ENCODE measurements around the gene GARIN1A. TPM values are rescaled to one million over a fixed set of nuclear protein-coding genes. Genes with fewer than 3 reads are reported as not detected.
"Not testable (repeated sequence)": the region's sequence is repeated elsewhere in the genome, so short reads cannot be mapped to it uniquely, and the experiment has no call there.

Gene GARIN1A
- 1 to 10 TPM; 1.1 to 3.4 TPM for total RNA-seq
- 1 to 10 TPM; 2.0 to 4.1 (median 2.8) TPM for polyA plus RNA-seq (ENCODE audit: insufficient read length in 6 of 6)
- long read RNA-seq, donor 1, result 0 reads
- long read RNA-seq, donor 2, result 0 reads
- long read RNA-seq, donor 3, result 0 reads
- long read RNA-seq, donor 4, result 0 reads
- long read RNA-seq, donor 5, result 0 reads
- long read RNA-seq, donor 6, result 0 reads
- long read RNA-seq, donor 7, result 0 reads
- long read RNA-seq, donor 8, result 0 reads
- long read RNA-seq, donor 9, result 0 reads
- long read RNA-seq, donor 10, result 0 reads
- long read RNA-seq, donor 11, result 0 reads
- long read RNA-seq, donor 12, result 0 reads

DNA sequence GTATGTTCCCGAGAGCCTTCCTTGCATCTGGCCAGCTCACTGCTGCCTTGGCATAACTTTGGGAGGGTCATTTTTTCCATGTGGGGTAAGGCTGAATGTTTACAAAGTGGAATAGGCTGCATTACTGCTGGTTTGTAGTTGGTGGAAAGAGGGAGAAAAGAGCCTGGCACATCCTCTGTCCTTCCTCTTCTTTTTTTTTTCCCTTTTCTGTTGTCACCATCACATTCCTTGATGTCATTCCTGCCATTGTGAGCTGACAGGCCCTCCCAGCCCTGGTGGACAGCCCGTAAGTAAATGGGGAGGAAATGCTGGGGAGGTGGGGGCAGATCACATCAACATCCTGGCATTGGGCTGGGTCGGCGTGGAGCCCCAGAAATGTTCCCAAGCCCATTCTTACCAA is at the start of gene GARIN1A:
GARIN1A (plus strand) TSS at position 301 of the 400 bp plus-strand sequence. CDS start 106 bp downstream, outside the sequence.
- no peak for DNase-seq
- no peaks in the 10 kb centered on the region for H3K9me3 ChIP-seq
- H3K4me1 ChIP-seq, result no peaks in the 10 kb centered on the region
- peaks cover 0 to 16% of the 10 kb centered on the region in 2 donors for H3K27me3 ChIP-seq
- no peak for ATAC-seq
- H3K27ac ChIP-seq, result no peak within 1 kb of the TSS
- TF ChIP-seq CTCF (IDR thresholded peaks at IDR 0.05), result no peak
- H3K4me3 ChIP-seq, result no peak within 1 kb of the TSS
- H3K36me3 ChIP-seq, result peaks cover 0 to 4% of the 10 kb centered on the region in 2 donors
- intact Hi-C loops (cut with DNase I), result no loop called here

GRCh38 chr7:128627124-128627523 is 45.0 kb upstream of the GARIN1A start:
- H3K27me3 ChIP-seq; H3K4me3 ChIP-seq; DNase-seq; H3K4me1 ChIP-seq; ATAC-seq; H3K9me3 ChIP-seq; H3K27ac ChIP-seq; intact Hi-C loops (cut with DNase I): not testable (repeated sequence)
- H3K36me3 ChIP-seq, result peaks cover 0 to 92% of the 10 kb centered on the region in 2 donors

DNA sequence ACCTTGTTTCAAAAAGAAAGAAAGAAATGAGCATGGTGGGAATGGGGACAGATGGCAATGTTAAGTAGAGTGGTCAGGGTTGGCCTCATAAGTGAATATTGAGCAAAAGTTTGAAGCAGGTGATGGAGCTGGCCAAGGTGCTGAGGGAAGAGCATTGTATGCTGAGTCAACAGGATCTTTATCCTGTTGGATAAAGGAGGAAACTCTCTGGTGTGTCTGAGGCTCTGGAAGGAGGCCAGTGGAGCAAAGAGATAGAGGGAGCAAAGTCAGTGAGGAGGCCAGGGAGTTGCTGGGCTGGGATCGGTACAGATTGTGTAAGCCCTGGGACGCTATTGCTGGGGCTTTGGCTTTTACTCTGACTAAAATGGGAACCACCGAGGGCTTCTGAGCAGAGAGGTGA is 38.2 kb upstream of the GARIN1A start:
- H3K36me3 ChIP-seq, result peaks cover 0 to 78% of the 10 kb centered on the region in 2 donors
- H3K9me3 ChIP-seq; H3K4me1 ChIP-seq; H3K27ac ChIP-seq; H3K4me3 ChIP-seq; H3K27me3 ChIP-seq; DNase-seq; intact Hi-C loops (cut with DNase I); ATAC-seq: not testable (repeated sequence)

DNA sequence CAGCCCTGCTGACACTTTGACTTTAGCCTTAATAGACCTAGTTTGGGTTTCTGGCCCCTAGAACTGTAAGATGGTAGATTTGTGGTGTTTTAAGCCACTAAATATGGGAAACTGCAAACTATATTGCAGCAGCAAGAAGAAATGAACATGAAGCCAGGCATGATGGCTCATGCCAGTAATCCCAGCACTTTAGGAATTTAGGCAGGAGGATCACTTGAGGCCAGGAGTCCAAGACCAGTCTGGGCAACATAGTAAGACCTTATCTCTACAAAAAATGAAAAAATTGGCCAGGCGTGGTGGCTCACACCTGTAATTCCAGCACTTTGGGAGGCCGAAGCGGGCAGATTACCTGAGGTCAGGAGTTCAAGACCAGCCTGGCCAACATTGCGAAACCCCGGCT is 26.9 kb upstream of the GARIN1A start:
- H3K9me3 ChIP-seq; DNase-seq; H3K4me1 ChIP-seq; H3K4me3 ChIP-seq; ATAC-seq; intact Hi-C loops (cut with DNase I); H3K27ac ChIP-seq; H3K27me3 ChIP-seq: not testable (repeated sequence)
- H3K36me3 ChIP-seq, result peaks cover 0 to 65% of the 10 kb centered on the region in 2 donors

DNA sequence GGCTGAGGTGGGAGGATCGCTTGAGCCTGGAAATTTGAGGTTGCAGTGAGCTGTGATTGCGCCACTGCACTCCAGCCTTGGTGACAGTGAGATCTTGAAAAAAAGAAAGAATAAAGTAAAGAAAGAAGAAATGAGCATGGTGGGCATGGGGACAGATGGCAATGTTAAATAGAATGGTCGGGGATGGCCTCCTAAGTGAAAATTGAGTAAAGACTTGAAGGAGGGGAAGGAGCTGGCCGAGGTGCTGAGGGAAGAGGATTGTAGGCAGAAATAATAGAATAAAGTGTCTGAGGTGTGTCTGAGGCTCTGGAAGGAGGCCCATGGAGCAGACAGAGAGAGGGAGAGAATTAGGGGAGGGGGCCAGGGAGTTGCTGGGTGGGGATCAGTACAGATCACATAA is 26.2 kb upstream of the GARIN1A start:
- intact Hi-C loops (cut with DNase I); ATAC-seq; H3K4me3 ChIP-seq; H3K27ac ChIP-seq; H3K27me3 ChIP-seq; DNase-seq; H3K9me3 ChIP-seq; H3K4me1 ChIP-seq: not testable (repeated sequence)
- H3K36me3 ChIP-seq, result peaks cover 0 to 62% of the 10 kb centered on the region in 2 donors

DNA sequence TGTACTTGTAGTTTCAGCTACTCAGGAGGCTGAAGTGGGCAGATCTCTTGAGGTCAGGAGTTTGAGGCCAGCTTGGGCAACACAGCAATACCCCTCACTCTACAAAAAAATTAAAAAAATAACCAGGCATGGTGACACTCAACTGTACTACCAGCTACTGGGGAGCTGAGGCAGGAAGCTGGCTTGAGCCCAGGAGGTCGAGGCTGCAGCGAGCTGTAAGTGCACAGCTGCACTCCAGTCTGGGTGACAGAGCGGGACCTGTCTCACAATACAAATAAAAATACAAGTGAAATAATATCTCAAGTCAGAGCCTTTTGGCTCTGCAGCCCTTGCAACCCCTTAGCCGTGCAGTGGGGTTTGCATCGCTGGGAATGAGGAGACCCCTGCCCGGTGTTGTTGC is 25.2 kb upstream of the GARIN1A start:
- ATAC-seq; intact Hi-C loops (cut with DNase I); H3K9me3 ChIP-seq; H3K4me1 ChIP-seq; H3K4me3 ChIP-seq; DNase-seq; H3K27ac ChIP-seq; H3K27me3 ChIP-seq: not testable (repeated sequence)
- H3K36me3 ChIP-seq, result peaks cover 0 to 65% of the 10 kb centered on the region in 2 donors

- H3K27ac ChIP-seq; H3K4me1 ChIP-seq; H3K4me3 ChIP-seq; ATAC-seq; H3K9me3 ChIP-seq; H3K27me3 ChIP-seq; intact Hi-C loops (cut with DNase I); DNase-seq: not testable (repeated sequence)
- H3K36me3 ChIP-seq, result peaks cover 0 to 61% of the 10 kb centered on the region in 2 donors
These were observed 21.0 kb upstream of the GARIN1A start for GRCh38 chr7:128651096-128651495.

DNA sequence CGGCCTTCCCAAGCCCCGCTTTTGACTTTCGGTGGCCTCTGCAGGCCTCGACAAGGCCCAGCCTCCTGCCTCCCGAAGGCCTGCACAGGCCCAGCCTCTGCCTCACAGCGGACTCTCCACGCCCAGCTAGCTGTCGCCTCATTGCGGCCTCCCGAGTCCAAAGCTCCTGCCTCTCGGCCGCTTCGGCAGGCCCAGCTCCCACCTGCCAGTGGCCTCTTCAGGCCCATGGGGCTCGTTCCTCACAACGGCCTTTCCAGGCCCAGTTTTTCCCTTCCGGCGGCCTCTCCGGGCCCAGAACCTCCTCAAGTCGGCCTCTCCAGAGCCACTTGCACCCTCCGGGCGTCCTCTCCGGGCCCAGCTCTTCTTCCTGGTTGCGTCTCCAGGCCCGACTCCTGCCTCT is 19.5 kb upstream of the GARIN1A start:
- intact Hi-C loops (cut with DNase I); H3K9me3 ChIP-seq; H3K4me1 ChIP-seq; DNase-seq; ATAC-seq; H3K27me3 ChIP-seq; H3K27ac ChIP-seq; H3K4me3 ChIP-seq: not testable (repeated sequence)
- H3K36me3 ChIP-seq, result peaks cover 0 to 53% of the 10 kb centered on the region in 2 donors

DNA sequence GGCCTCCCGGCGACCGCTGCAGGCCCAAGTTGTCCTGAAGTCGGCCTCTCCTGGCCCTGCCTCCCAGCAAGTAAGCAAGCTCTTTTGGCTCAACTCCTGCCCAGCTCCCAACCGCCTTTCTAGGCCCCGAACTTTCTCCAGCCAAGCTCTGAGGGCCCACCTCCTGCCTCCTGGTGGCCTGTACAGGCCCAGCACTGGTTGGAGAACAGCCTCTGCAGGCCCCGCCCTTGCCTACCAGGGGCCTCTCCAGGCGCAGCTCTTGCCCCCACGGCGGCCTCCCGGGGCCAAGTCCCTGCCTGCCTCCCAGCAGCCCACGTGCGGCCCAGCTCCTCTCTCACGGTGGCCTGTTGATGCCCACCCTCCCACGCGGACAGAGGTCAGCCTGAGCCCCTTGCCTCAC is 18.9 kb upstream of the GARIN1A start:
- H3K27ac ChIP-seq; H3K4me1 ChIP-seq; H3K27me3 ChIP-seq; DNase-seq; ATAC-seq; H3K4me3 ChIP-seq; intact Hi-C loops (cut with DNase I); H3K9me3 ChIP-seq: not testable (repeated sequence)
- peaks cover 0 to 52% of the 10 kb centered on the region in 2 donors for H3K36me3 ChIP-seq

DNA sequence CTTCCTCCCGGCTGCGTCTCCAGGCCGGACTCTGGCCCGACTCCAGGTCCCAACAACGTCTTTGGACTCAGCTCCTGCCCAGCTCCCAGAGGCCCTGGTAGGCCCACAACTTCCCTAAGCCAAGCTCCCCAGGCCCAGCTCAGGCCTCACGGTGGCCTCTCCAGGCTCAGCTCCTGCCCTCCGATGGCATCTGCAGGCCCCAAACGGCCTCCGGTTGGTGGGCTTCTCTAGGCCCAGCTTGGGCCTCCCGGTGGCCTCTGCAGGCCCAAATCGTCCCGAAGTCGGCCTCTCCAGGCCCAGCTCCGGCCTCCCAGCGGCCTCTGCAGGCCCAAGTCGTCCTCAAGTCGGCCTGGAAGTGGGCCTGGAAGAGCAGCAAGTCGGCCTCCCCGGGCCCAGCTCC is 18.0 kb upstream of the GARIN1A start:
- H3K27ac ChIP-seq; H3K9me3 ChIP-seq; H3K4me3 ChIP-seq; intact Hi-C loops (cut with DNase I); H3K27me3 ChIP-seq; ATAC-seq; DNase-seq; H3K4me1 ChIP-seq: not testable (repeated sequence)
- H3K36me3 ChIP-seq, result peaks cover 0 to 46% of the 10 kb centered on the region in 2 donors

- H3K27ac ChIP-seq; ATAC-seq; H3K9me3 ChIP-seq; H3K27me3 ChIP-seq; intact Hi-C loops (cut with DNase I); DNase-seq; H3K4me3 ChIP-seq; H3K4me1 ChIP-seq: not testable (repeated sequence)
- H3K36me3 ChIP-seq, result peaks cover 0 to 46% of the 10 kb centered on the region in 2 donors
These were observed 17.6 kb upstream of the GARIN1A start for GRCh38 chr7:128654501-128654900.

DNA sequence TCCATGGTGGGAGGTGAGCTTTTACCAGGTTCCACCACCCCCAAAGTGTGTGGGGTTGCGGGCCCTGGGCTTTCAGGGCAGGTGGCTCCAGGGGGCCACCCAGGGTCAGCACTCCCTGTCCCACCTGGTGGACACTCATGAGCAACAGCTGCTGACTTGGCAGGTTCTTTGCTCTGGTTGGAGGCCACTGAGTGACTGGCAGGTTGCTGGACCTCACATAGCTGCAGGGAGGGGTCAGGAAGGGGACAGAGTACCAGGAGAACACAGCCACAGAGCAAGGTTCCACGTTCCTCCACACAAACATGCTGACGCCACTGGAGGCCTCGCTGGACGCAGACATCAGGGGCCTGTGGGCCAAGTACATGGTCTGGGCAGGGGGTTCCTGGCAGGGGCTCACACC is 13.7 kb upstream of the GARIN1A start:
- DNase-seq; H3K4me3 ChIP-seq; ATAC-seq; H3K27me3 ChIP-seq; H3K27ac ChIP-seq; intact Hi-C loops (cut with DNase I); H3K4me1 ChIP-seq: not testable (repeated sequence)
- Histone ChIP-seq H3K9me3 (peaks cover 0 to 16% of the 10 kb centered on the region in 2 donors), H3K36me3 (peaks cover 0 to 17% of the 10 kb centered on the region in 2 donors)
